GM12878 (cell line): ENCODE measurements around the gene RXFP3. TPM values are rescaled to one million over a fixed set of nuclear protein-coding genes. Genes with fewer than 3 reads are reported as not detected.
"Not testable (repeated sequence)": the region's sequence is repeated elsewhere in the genome, so short reads cannot be mapped to it uniquely, and the experiment has no call there.

ENCODE experiments used
- ATAC-seq: fragments of 200-7000 bp; cut with Tn5 transposase; 3 replicates; pipeline ENCODE4 v1.9.1; 2020; ENCODE audit warnings: mild to moderate bottlenecking, moderate library complexity
- BruUV-seq: library from RNA; stranded (reverse); fragments of 400-500 nt; replicated peaks from 2 replicates; lab custom pipeline; 2021; lab: Mats Ljungman, UMichigan
- CTCF ChIA-PET: fragments of 300-600 bp; sonication (Branson Sonifier 250); formaldehyde crosslinking; extraction: SDS; loops from one replicate; lab custom pipeline; 2021; ENCODE audit warnings: inconsistent platforms; lab: Yijun Ruan, JAX
- POLR2A ChIA-PET: fragments of 350-600 bp; formaldehyde crosslinking; extraction: SDS; loops from one replicate; lab custom pipeline; 2021; ENCODE audit warnings: inconsistent platforms; lab: Charles Lee
- RAD21 ChIA-PET: fragments of 300-600 bp; sonication (Branson Sonifier 250); formaldehyde crosslinking; loops from one replicate; lab custom pipeline; 2023; ENCODE audit warnings: antibody characterized with exemption; ENCODE audit not compliant: unreplicated experiment; lab: Charles Lee
- SMC1A ChIA-PET: fragments of 300-600 bp; sonication (Branson Sonifier 250); formaldehyde crosslinking; loops from one replicate; lab custom pipeline; 2023; ENCODE audit not compliant: unreplicated experiment, uncharacterized antibody; lab: Charles Lee
- DNase-seq: peaks from one replicate; pipeline ENCODE4 v3.0.0-alpha.2; 2011; ENCODE audit warnings: low read depth, low spot score
- FAIRE-seq: peaks from 3 replicates; lab custom pipeline; 2011; peaks lifted over from hg19 to GRCh38; lab: Jason Lieb, UNC
- H2AFZ ChIP-seq: 2 replicates; pipeline ENCODE4 v1.6.0; 2011; ENCODE audit warnings: low read depth, low read length, control low read depth; ENCODE audit not compliant: control insufficient read depth
- H3K27ac ChIP-seq: 2 replicates; pipeline ENCODE4 v1.5.1; 2011; ENCODE audit warnings: control low read depth; ENCODE audit not compliant: control insufficient read depth, insufficient read depth
- H3K27me3 ChIP-seq, 2 experiments: replicated peaks in 1 of 2; 2 replicates each; pipeline versions ENCODE4 v1.6.0 to v1.6.1; 2011; ENCODE audit warnings: low read length in 1 of 2; ENCODE audit not compliant: control insufficient read depth in 2 of 2, insufficient read depth in 2 of 2
- H3K36me3 ChIP-seq, 2 experiments: 2 replicates each; pipeline ENCODE4 v1.5.1; 2011; ENCODE audit warnings: low read length in 1 of 2; ENCODE audit not compliant: control insufficient read depth in 2 of 2, insufficient read depth in 2 of 2
- H3K4me1 ChIP-seq: 2 replicates; pipeline ENCODE4 v1.6.1; 2011; ENCODE audit warnings: mild to moderate bottlenecking, low read length, moderate library complexity, mixed read lengths; ENCODE audit not compliant: control insufficient read depth, insufficient read depth
- H3K4me2 ChIP-seq: 2 replicates; pipeline ENCODE4 v1.6.0; 2011; ENCODE audit warnings: control low read depth; ENCODE audit not compliant: control insufficient read depth, insufficient read depth
- H3K4me3 ChIP-seq: fragments of 200-600 bp; sonication (generic); 2 replicates; pipeline ENCODE4 v1.5.1; 2016
- H3K79me2 ChIP-seq: 2 replicates; pipeline ENCODE4 v1.6.0; 2011; ENCODE audit warnings: low read length; ENCODE audit not compliant: control insufficient read depth, insufficient read depth
- H3K9ac ChIP-seq: 2 replicates; pipeline ENCODE4 v1.8.0; 2011; ENCODE audit warnings: low read length, control low read depth, mixed read lengths; ENCODE audit not compliant: control insufficient read depth, insufficient read depth
- H3K9me3 ChIP-seq: replicated peaks from 3 replicates; pipeline ENCODE4 v1.5.1; 2011; ENCODE audit warnings: mild to moderate bottlenecking, low read length; ENCODE audit not compliant: control insufficient read depth, insufficient read depth
- H4K20me1 ChIP-seq: 2 replicates; pipeline ENCODE4 v1.6.0; 2011; ENCODE audit not compliant: control insufficient read depth, insufficient read depth
- FOXM1 ChIP-seq: IDR thresholded peaks from 2 replicates; pipeline ENCODE4 v1.6.1; 2012; ENCODE audit warnings: low read depth, mild to moderate bottlenecking, inconsistent platforms, low read length, moderate library complexity
- HDGF ChIP-seq: fragments of 450-650 bp; IDR thresholded peaks from 2 replicates; pipeline ENCODE4 v1.6.1; 2016; ENCODE audit warnings: antibody characterized with exemption
- IKZF1 ChIP-seq: fragments of 450-650 bp; conservative IDR thresholded peaks from 2 replicates; pipeline ENCODE4 v1.6.1; 2017; ENCODE audit warnings: antibody characterized with exemption, mild to moderate bottlenecking
- MYB ChIP-seq: fragments of 150-350 bp; IDR thresholded peaks from 2 replicates; pipeline ENCODE4 v1.6.1; 2014; ENCODE audit warnings: mild to moderate bottlenecking, low read depth, low read length, borderline replicate concordance
- NBN ChIP-seq: fragments of 450-650 bp; IDR thresholded peaks from 2 replicates; pipeline ENCODE4 v1.6.1; 2016
- NFXL1 ChIP-seq: fragments of 450-650 bp; IDR thresholded peaks from 2 replicates; pipeline ENCODE4 v1.6.1; 2017; ENCODE audit warnings: antibody characterized with exemption, mild to moderate bottlenecking, borderline replicate concordance
- PML ChIP-seq: IDR thresholded peaks from 2 replicates; pipeline ENCODE4 v1.6.1; 2012; ENCODE audit warnings: low read length, inconsistent platforms
- SREBF2 ChIP-seq: IDR thresholded peaks from 2 replicates; pipeline ENCODE4 v1.6.1; 2012; ENCODE audit warnings: mild to moderate bottlenecking, low read length
- ZBTB4 ChIP-seq: fragments of 450-650 bp; formaldehyde crosslinking; IDR thresholded peaks from 2 replicates; pipeline ENCODE4 v1.4.0; 2022; ENCODE audit warnings: mild to moderate bottlenecking, moderate library complexity
- ZNF207 ChIP-seq: fragments of 450-650 bp; IDR thresholded peaks from 2 replicates; pipeline ENCODE4 v1.6.1; 2014; ENCODE audit warnings: antibody characterized with exemption, mild to moderate bottlenecking, borderline replicate concordance
- ZNF384 ChIP-seq: IDR thresholded peaks from 2 replicates; pipeline ENCODE4 v1.6.1; 2012; ENCODE audit warnings: low read depth, mild to moderate bottlenecking, low read length, improper control_type of control experiment, borderline replicate concordance
- WGBS: methylation state at CpG from one replicate; pipeline ENCODE4 v1.1.6; 2016; ENCODE audit warnings: low lambda C conversion rate; ENCODE audit not compliant: insufficient replicate concordance, insufficient coverage; ENCODE audit errors: missing lambda C conversion rate; 5-methylcytosine and 5-hydroxymethylcytosine counted together
- in situ Hi-C: fragments of 300-500 bp; cut with MboI; formaldehyde crosslinking; loops from 9 replicates; pipeline ENCODE4 v1.14.3; 2018; ENCODE audit warnings: mixed read lengths
- intact Hi-C: fragments of 100-400 bp; cut with micrococcal nuclease; formaldehyde crosslinking; loops from one replicate; pipeline ENCODE4 v1.14.2; 2022; ENCODE audit not compliant: unreplicated experiment
- polyA plus RNA-seq, 11 experiments: library from polyadenylated mRNA; depleted of rRNA in 4 of 11; unstranded in 6 of 11; stranded (reverse) in 5 of 11; fragments of >200 nt; fragmentation: Nextera tagmentation in 4 of 11; fragmentation: Illumina TruSeq in 1 of 11; extraction: Ambion mirVana in 4 of 11; extraction: Trizol in 1 of 11; gene quantifications; 1 replicate in 1 of 11; 2 replicates in 10 of 11; pipeline versions ENCODE4 v1.2.1 to v1.2.3, GENCODE V29; 2011 to 2016; ENCODE audit warnings: inconsistent platforms in 2 of 11, missing spikeins in 2 of 11, low read depth in 1 of 11
- total RNA-seq, 4 experiments: library from RNA; depleted of rRNA in 3 of 4; stranded (reverse); fragments of >200 nt in 3 of 4; fragmentation: Illumina TruSeq in 1 of 4; extraction: Trizol in 1 of 4; gene quantifications; 2 replicates each; pipeline versions ENCODE4 v1.2.1 to v1.2.3, GENCODE V29; 2013 to 2021
- TF ChIP-seq, protein P1 (sequence below): fragments of 450-650 bp; IDR thresholded peaks from 2 replicates; pipeline ENCODE4 v1.6.1; 2017; ENCODE audit warnings: antibody characterized with exemption, mild to moderate bottlenecking, moderate library complexity

The RXFP3 gene
- total and polyA plus RNA-seq, 10 of the 15 experiments (the other 5 are each of a cell fraction or from before 2014, with no cell fraction given), result 0.03 to 0.06 TPM; not detected in 8

- intact Hi-C loops, H3K36me3 ChIP-seq, SMC1A ChIA-PET, H3K27me3 ChIP-seq, POLR2A ChIA-PET, ATAC-seq, H4K20me1 ChIP-seq, H3K4me1 ChIP-seq, H3K9me3 ChIP-seq, FAIRE-seq, H3K4me3 ChIP-seq, in situ Hi-C loops, H3K79me2 ChIP-seq, H3K9ac ChIP-seq, H2AFZ ChIP-seq, H3K4me2 ChIP-seq, H3K27ac ChIP-seq, BruUV-seq, DNase-seq, RAD21 ChIA-PET: not testable (repeated sequence)
- CTCF ChIA-PET, result interaction anchor here (0.6 kb wide), 1 partner anchor 1627 kb away, joined by 3 read pairs; no protein-coding TSS in a partner anchor
- WGBS, result 58% methylated on average over 4 of the region's 5 CpGs
Measured at GRCh38 chr5:33952175-33952574, 16.0 kb downstream of the RXFP3 start.

- no peak overlapping the region for H2AFZ ChIP-seq
- BruUV-seq, result no TSS peak
- no peak overlapping the region for H3K27ac ChIP-seq
- no peak for ATAC-seq
- H3K9me3 ChIP-seq, result no peaks in the 10 kb centered on the region; the same call in 2 of the 3 replicates
- H3K36me3 ChIP-seq, result no peaks in the 10 kb centered on the region
- intact Hi-C loops, result no loop called here
- DNase-seq, result no peak
- H3K4me2 ChIP-seq, result no peak overlapping the region
- in situ Hi-C loops, result no loop called here
- ChIA-PET CTCF (interaction anchor here (2.0 to 8.9 kb wide), 2 partner anchors 12 to 23 kb away, joined by 5 to 63 read pairs; no protein-coding TSS in a partner anchor), SMC1A (interaction anchor here (1.0 to 1.7 kb wide), 4 partner anchors 9 to 378 kb away, joined by 3 read pairs; no protein-coding TSS in a partner anchor), POLR2A (no interaction called here), RAD21 (no interaction called here)
- H3K4me1 ChIP-seq, result no peaks in the 10 kb centered on the region
- no peak overlapping the region for H3K4me3 ChIP-seq
- H3K27me3 ChIP-seq, result no peaks in the 10 kb centered on the region
- H3K79me2 ChIP-seq, result no peaks in the 10 kb centered on the region
- 45% methylated on average over 2 of the region's 2 CpGs for WGBS
- no peaks in the 10 kb centered on the region for H4K20me1 ChIP-seq
- no peak overlapping the region for H3K9ac ChIP-seq
- no peak for FAIRE-seq
- TF ChIP-seq ZNF384 (no peak), HDGF (no peak), NFXL1 (no peak), PML (no peak), NBN (no peak), MYB (no peak), SREBF2 (no peak), ZNF207 (no peak), IKZF1 (no peak), ZBTB4 (CRISPR knock-in tag) (no peak), FOXM1 (no peak)
- TF ChIP-seq, protein P1, sequence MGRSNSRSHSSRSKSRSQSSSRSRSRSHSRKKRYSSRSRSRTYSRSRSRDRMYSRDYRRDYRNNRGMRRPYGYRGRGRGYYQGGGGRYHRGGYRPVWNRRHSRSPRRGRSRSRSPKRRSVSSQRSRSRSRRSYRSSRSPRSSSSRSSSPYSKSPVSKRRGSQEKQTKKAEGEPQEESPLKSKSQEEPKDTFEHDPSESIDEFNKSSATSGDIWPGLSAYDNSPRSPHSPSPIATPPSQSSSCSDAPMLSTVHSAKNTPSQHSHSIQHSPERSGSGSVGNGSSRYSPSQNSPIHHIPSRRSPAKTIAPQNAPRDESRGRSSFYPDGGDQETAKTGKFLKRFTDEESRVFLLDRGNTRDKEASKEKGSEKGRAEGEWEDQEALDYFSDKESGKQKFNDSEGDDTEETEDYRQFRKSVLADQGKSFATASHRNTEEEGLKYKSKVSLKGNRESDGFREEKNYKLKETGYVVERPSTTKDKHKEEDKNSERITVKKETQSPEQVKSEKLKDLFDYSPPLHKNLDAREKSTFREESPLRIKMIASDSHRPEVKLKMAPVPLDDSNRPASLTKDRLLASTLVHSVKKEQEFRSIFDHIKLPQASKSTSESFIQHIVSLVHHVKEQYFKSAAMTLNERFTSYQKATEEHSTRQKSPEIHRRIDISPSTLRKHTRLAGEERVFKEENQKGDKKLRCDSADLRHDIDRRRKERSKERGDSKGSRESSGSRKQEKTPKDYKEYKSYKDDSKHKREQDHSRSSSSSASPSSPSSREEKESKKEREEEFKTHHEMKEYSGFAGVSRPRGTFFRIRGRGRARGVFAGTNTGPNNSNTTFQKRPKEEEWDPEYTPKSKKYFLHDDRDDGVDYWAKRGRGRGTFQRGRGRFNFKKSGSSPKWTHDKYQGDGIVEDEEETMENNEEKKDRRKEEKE, result no peak
Measured at GRCh38 chr5:33957577-33958150, 21.5 kb downstream of the RXFP3 start.
